ENCODE results near the gene CNPY3.

CNPY3 gene

GRCh38 chr6:42966571-42966970 lies 37.3 kb downstream of the CNPY3 start:
- no peak overlapping the region for H3K27ac Mint-ChIP-seq (ENCODE audit: low read depth)
- no peaks in the 10 kb centered on the region for H3K4me1 Mint-ChIP-seq
- H3K27me3 Mint-ChIP-seq = no peaks in the 10 kb centered on the region
- DNase-seq (ENCODE audit: low spot score in 2 of 2) (no peak), ATAC-seq (replicated peaks; ENCODE audit: extremely low read depth, poor library complexity, severe bottlenecking) (no peak)
- H3K9me3 Mint-ChIP-seq = no peaks in the 10 kb centered on the region
- peaks cover 10% of the 10 kb centered on the region for H3K36me3 Mint-ChIP-seq (ENCODE audit: insufficient read depth)
- no peak overlapping the region for H3K4me3 Mint-ChIP-seq

GRCh38 chr6:42967228-42967627 lies 37.9 kb downstream of the CNPY3 start:
- no peaks in the 10 kb centered on the region for H3K27me3 Mint-ChIP-seq
- no peak overlapping the region for H3K27ac Mint-ChIP-seq (ENCODE audit: low read depth)
- DNase-seq (ENCODE audit: low spot score in 2 of 2) = no peak
- H3K9me3 Mint-ChIP-seq = no peaks in the 10 kb centered on the region
- H3K4me3 Mint-ChIP-seq = no peak overlapping the region
- peaks cover 7% of the 10 kb centered on the region for H3K36me3 Mint-ChIP-seq (ENCODE audit: insufficient read depth)
- ATAC-seq (replicated peaks; ENCODE audit: extremely low read depth, poor library complexity, severe bottlenecking) = no peak
- no peaks in the 10 kb centered on the region for H3K4me1 Mint-ChIP-seq

- Mint-ChIP-seq H3K36me3 (ENCODE audit: insufficient read depth) (peaks cover 7% of the 10 kb centered on the region), H3K4me1 (no peaks in the 10 kb centered on the region), H3K4me3 (no peak overlapping the region), H3K27me3 (no peaks in the 10 kb centered on the region), H3K27ac (ENCODE audit: low read depth) (no peak overlapping the region), H3K9me3 (no peaks in the 10 kb centered on the region)
- ATAC-seq (replicated peaks; ENCODE audit: extremely low read depth, poor library complexity, severe bottlenecking) (no peak), DNase-seq (ENCODE audit: low spot score in 2 of 2) (no peak)
Measured at GRCh38 chr6:42968126-42968701, 38.9 kb downstream of the CNPY3 start.

GRCh38 chr6:42968783-42969182 lies 39.5 kb downstream of the CNPY3 start:
- Mint-ChIP-seq H3K27me3 (no peaks in the 10 kb centered on the region), H3K9me3 (no peaks in the 10 kb centered on the region), H3K4me3 (no peak overlapping the region), H3K27ac (ENCODE audit: low read depth) (no peak overlapping the region), H3K36me3 (ENCODE audit: insufficient read depth) (peaks cover 5% of the 10 kb centered on the region), H3K4me1 (peaks cover 2% of the 10 kb centered on the region)
- ATAC-seq (replicated peaks; ENCODE audit: extremely low read depth, poor library complexity, severe bottlenecking) (no peak), DNase-seq (ENCODE audit: low spot score in 2 of 2) (no peak)

GRCh38 chr6:42969431-42969830 lies 40.2 kb downstream of the CNPY3 start:
- Mint-ChIP-seq H3K27me3 (no peaks in the 10 kb centered on the region), H3K36me3 (ENCODE audit: insufficient read depth) (peaks cover 4% of the 10 kb centered on the region), H3K27ac (ENCODE audit: low read depth) (no peak overlapping the region), H3K4me3 (no peak overlapping the region), H3K4me1 (peaks cover 4% of the 10 kb centered on the region), H3K9me3 (no peaks in the 10 kb centered on the region)
- ATAC-seq (replicated peaks; ENCODE audit: extremely low read depth, poor library complexity, severe bottlenecking) (no peak), DNase-seq (ENCODE audit: low spot score in 2 of 2) (no peak)

DNA sequence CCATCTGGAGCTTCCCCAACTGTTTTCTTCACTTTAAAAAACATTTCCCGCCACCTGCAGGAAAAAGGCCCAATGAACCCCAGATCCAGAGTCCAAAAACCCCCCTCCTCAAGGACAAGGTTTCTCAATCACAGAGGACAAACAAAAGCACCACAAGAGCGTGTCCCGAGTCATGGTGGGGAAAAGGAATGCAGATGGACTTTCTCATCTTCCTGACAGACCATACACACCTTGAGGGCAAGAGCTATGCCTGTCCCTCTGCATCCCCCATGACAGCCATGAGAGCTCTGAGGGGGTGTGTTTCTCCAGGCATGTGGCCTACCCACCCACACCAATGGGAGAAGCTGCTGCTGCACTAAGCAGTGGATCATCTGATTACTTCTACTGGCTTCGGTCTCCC lies 40.7 kb downstream of the CNPY3 start:
- no peak for DNase-seq (ENCODE audit: low spot score in 2 of 2)
- Mint-ChIP-seq H3K27ac (ENCODE audit: low read depth) (no peak overlapping the region), H3K4me3 (no peak overlapping the region), H3K27me3 (no peaks in the 10 kb centered on the region), H3K36me3 (ENCODE audit: insufficient read depth) (peaks cover 2% of the 10 kb centered on the region), H3K4me1 (peaks cover 6% of the 10 kb centered on the region), H3K9me3 (no peaks in the 10 kb centered on the region)
- no peak for ATAC-seq (replicated peaks; ENCODE audit: extremely low read depth, poor library complexity, severe bottlenecking)

GRCh38 chr6:42970871-42971612 lies 41.8 kb downstream of the CNPY3 start:
- peak overlapping the region; percentile 44 for H3K27ac Mint-ChIP-seq (ENCODE audit: low read depth)
- H3K4me1 Mint-ChIP-seq = peaks cover 13% of the 10 kb centered on the region
- H3K4me3 Mint-ChIP-seq = no peak overlapping the region
- no peak for DNase-seq (ENCODE audit: low spot score in 2 of 2)
- no peaks in the 10 kb centered on the region for H3K9me3 Mint-ChIP-seq
- ATAC-seq (replicated peaks; ENCODE audit: extremely low read depth, poor library complexity, severe bottlenecking) = no peak
- no peaks in the 10 kb centered on the region for H3K27me3 Mint-ChIP-seq
- peaks cover 2% of the 10 kb centered on the region for H3K36me3 Mint-ChIP-seq (ENCODE audit: insufficient read depth)

- no peak overlapping the region for H3K27ac Mint-ChIP-seq (ENCODE audit: low read depth)
- no peaks in the 10 kb centered on the region for H3K27me3 Mint-ChIP-seq
- ATAC-seq (replicated peaks; ENCODE audit: extremely low read depth, poor library complexity, severe bottlenecking) = no peak
Measured at GRCh38 chr6:42971746-42972327, 42.6 kb downstream of the CNPY3 start.

GRCh38 chr6:42973926-42974325 lies 44.6 kb downstream of the CNPY3 start:
- Mint-ChIP-seq H3K4me1 (peaks cover 29% of the 10 kb centered on the region), H3K36me3 (ENCODE audit: insufficient read depth) (peaks cover 7% of the 10 kb centered on the region), H3K27me3 (no peaks in the 10 kb centered on the region), H3K27ac (ENCODE audit: low read depth) (no peak overlapping the region), H3K9me3 (no peaks in the 10 kb centered on the region), H3K4me3 (no peak overlapping the region)
- DNase-seq (ENCODE audit: low spot score in 2 of 2) (no peak), ATAC-seq (replicated peaks; ENCODE audit: extremely low read depth, poor library complexity, severe bottlenecking) (no peak)

More at GRCh38 chr6:42971746-42972327, 42.6 kb downstream of the CNPY3 start:
- H3K4me1 Mint-ChIP-seq = peaks cover 16% of the 10 kb centered on the region
- peaks cover 2% of the 10 kb centered on the region for H3K36me3 Mint-ChIP-seq (ENCODE audit: insufficient read depth)
- no peaks in the 10 kb centered on the region for H3K9me3 Mint-ChIP-seq
- no peak for DNase-seq (ENCODE audit: low spot score in 2 of 2)
- H3K4me3 Mint-ChIP-seq = no peak overlapping the region

GRCh38 chr6:42974919-42975505 lies 45.7 kb downstream of the CNPY3 start:
- ATAC-seq (replicated peaks; ENCODE audit: extremely low read depth, poor library complexity, severe bottlenecking) = no peak
- H3K4me1 Mint-ChIP-seq = peaks cover 40% of the 10 kb centered on the region

DNA sequence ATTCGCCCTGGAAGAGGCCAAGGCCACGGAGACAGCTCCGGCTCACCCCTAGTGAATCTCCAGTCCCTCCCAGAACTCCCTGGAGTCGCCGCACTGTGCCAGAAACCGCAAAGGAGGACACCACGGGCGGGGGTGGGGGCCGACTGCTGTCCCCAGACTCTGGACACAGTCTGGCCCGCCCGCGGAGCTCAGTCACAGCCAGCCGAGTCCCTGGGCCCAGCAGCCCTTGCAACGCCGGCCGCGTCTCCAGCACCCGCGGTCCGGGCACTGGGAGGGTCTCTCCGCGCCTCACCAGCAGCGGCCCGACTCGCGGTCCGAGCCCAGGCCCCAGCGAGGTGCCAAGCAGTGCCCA lies 49.2 kb downstream of the CNPY3 start:
- DNase-seq (ENCODE audit: low spot score in 2 of 2) = no peak
- Mint-ChIP-seq H3K27ac (ENCODE audit: low read depth) (peak overlapping the region; percentile 93), H3K9me3 (no peaks in the 10 kb centered on the region), H3K27me3 (no peaks in the 10 kb centered on the region), H3K4me1 (peaks cover 41% of the 10 kb centered on the region), H3K36me3 (ENCODE audit: insufficient read depth) (peaks cover 16% of the 10 kb centered on the region), H3K4me3 (peak overlapping the region; percentile 89)
- ATAC-seq (replicated peaks; ENCODE audit: extremely low read depth, poor library complexity, severe bottlenecking) = no peak

More at GRCh38 chr6:42974919-42975505, 45.7 kb downstream of the CNPY3 start:
- Mint-ChIP-seq H3K4me3 (no peak overlapping the region), H3K27me3 (no peaks in the 10 kb centered on the region), H3K9me3 (no peaks in the 10 kb centered on the region), H3K36me3 (ENCODE audit: insufficient read depth) (peaks cover 14% of the 10 kb centered on the region), H3K27ac (ENCODE audit: low read depth) (peak overlapping the region; percentile 55)
- no peak for DNase-seq (ENCODE audit: low spot score in 2 of 2)

DNA sequence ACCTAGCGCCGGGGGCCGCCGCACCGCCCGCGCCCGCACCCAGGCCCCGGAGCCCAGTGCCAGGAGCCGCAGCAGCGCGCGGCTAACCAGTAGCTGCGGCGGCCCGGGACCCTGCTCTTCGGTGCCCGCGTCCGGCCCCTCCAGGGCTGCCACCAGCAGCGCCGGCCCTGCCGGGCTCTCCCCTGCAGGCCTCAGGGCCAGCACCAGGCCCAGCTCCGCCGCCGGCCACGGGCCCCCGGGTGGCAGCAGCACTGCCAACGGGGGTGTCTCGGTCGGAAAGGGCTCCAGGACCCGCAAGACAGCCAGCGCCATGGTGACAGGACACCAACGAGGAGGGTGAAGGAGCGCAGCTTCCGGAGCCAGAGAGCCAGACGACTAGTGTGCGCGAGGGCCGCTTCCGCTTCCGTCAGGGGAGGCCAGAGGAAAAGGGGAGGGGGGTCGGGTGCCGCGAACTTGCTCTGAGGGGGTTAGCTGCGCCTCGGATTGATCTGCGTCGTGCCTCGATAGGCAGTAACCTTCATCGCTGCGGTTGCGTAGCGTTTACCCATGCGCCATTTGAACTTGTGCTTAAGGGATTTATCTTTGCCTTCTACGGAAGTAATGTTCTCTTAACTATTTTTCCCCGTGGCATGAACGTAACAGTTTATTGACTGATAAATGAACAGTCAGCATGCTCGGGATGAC lies 49.7 kb downstream of the CNPY3 start, which contains the start of gene PEX6:
Gene PEX6, minus strand, starts transcription at position 343 of the 684 bp plus-strand sequence. Its CDS starts 31 bp downstream, at position 312.
- DNase-seq (ENCODE audit: low spot score in 2 of 2) = peak; percentile 82 to 86
- H3K36me3 Mint-ChIP-seq (ENCODE audit: insufficient read depth) = peaks cover 16% of the 10 kb centered on the region
- peak within 1 kb of the TSS; percentile 93 for H3K27ac Mint-ChIP-seq (ENCODE audit: low read depth)

More for the DNA sequence above, 49.7 kb downstream of the CNPY3 start, which contains the start of gene PEX6:
- H3K27me3 Mint-ChIP-seq = no peaks in the 10 kb centered on the region
- H3K4me1 Mint-ChIP-seq = peaks cover 42% of the 10 kb centered on the region
- peak; percentile 98 for ATAC-seq (replicated peaks; ENCODE audit: extremely low read depth, poor library complexity, severe bottlenecking)
- H3K9me3 Mint-ChIP-seq = no peaks in the 10 kb centered on the region
- peak within 1 kb of the TSS; percentile 89 for H3K4me3 Mint-ChIP-seq

Data from central memory CD8-positive, alpha-beta T cell (primary cell).